ENCODE data around the gene SCT.

The SCT gene

GRCh38 chr11:621838-622237 lies 5.1 kb downstream of the SCT start:
- no peak for DNase-seq

- no peak for DNase-seq
Observed at GRCh38 chr11:620935-621814, 5.8 kb downstream of the SCT start.

- no peak for DNase-seq
Observed at GRCh38 chr11:620201-620600, 6.8 kb downstream of the SCT start.

- DNase-seq: no peak
Observed at GRCh38 chr11:619628-620050, 7.3 kb downstream of the SCT start.

- DNase-seq: no peak
Observed at GRCh38 chr11:618856-619627, 7.9 kb downstream of the SCT start.

- DNase-seq: no peak
Observed at GRCh38 chr11:617912-618682, 8.9 kb downstream of the SCT start.

- DNase-seq: no peak
Observed at GRCh38 chr11:617199-617911, 9.6 kb downstream of the SCT start.

GRCh38 chr11:616320-617198 lies 10.4 kb downstream of the SCT start:
- no peak for DNase-seq

- peak; percentile 87 to 91 for DNase-seq
Observed at GRCh38 chr11:615504-616319, 11.3 kb downstream of the SCT start, which contains the start of gene IRF7. TSS of gene IRF7 (minus strand) at chr11:615950. CDS start at chr11:615364, 586 bp downstream.

- no peak for DNase-seq
Observed at GRCh38 chr11:614623-615503, 12.1 kb downstream of the SCT start.

- no peak for DNase-seq
Observed at GRCh38 chr11:614021-614622, 12.9 kb downstream of the SCT start.

GRCh38 chr11:613369-613968 lies 13.5 kb downstream of the SCT start:
- no peak for DNase-seq

- DNase-seq: no peak
Observed at GRCh38 chr11:612961-613300, 14.1 kb downstream of the SCT start.

GRCh38 chr11:612201-612960 lies 14.6 kb downstream of the SCT start:
- DNase-seq: no peak

- DNase-seq: no peak
Observed at GRCh38 chr11:611001-611996, 15.7 kb downstream of the SCT start.

GRCh38 chr11:610146-610801 lies 16.7 kb downstream of the SCT start:
- DNase-seq: no peak
